Activated naive CD8-positive, alpha-beta T cell treated with anti-CD3 and anti-CD28 coated beads, Interleukin-2, amount 50 U/mL, for 24 hours (primary cell): Measurements from ENCODE around the gene ADAM12.
A peak's percentile ranks its signal among the peaks of the same experiment; 100 is the strongest.

Source experiments
- ATAC-seq: fragments of 150-1000 bp; cut with Tn5 transposase; one replicate; pipeline ENCODE4 v1.10.0; 2021
- DNase-seq: peaks from one replicate; pipeline ENCODE4 v3.0.0; 2021
- H3K27ac Mint-ChIP-seq: one replicate; pipeline ENCODE4 v1.8.0; 2021; ENCODE audit warnings: mild to moderate bottlenecking, mixed read lengths
- H3K27me3 Mint-ChIP-seq: one replicate; pipeline ENCODE4 v1.8.0; 2021; ENCODE audit warnings: mixed read lengths
- H3K36me3 Mint-ChIP-seq: one replicate; pipeline ENCODE4 v1.8.0; 2021; ENCODE audit warnings: low read depth, mixed read lengths
- H3K4me1 Mint-ChIP-seq: one replicate; pipeline ENCODE4 v1.8.0; 2021; ENCODE audit warnings: mixed read lengths
- H3K4me3 Mint-ChIP-seq: one replicate; pipeline ENCODE4 v1.8.0; 2021; ENCODE audit warnings: mild to moderate bottlenecking, moderate library complexity, mixed read lengths
- H3K9me3 Mint-ChIP-seq: one replicate; pipeline ENCODE4 v1.8.0; 2021; ENCODE audit warnings: mixed read lengths

ADAM12 gene

DNA sequence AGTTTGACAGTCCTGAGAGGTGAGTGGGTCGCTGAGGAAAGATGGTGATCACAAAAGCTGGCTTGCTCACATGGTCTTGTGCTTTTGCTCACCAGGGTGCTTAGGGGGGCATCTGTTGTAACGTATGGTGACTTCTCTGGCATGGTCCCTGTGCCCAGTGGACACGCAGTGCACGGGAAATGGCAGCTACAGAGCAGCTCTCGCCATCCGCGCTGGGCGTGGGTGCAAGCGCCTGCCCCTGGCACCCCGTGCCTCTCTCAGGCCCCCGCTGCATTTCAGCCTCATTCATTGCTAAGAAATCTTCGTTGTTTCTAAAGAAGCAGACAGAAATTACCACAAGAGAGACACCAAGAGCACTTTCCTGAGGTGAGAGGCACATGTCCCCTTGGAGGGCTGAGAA, 390.7 kb downstream of the ADAM12 start:
- no peaks in the 10 kb centered on the region for H3K4me1 Mint-ChIP-seq
- no peak overlapping the region for H3K27ac Mint-ChIP-seq
- no peaks in the 10 kb centered on the region for H3K36me3 Mint-ChIP-seq
- DNase-seq (no peak), ATAC-seq (no peak)
- H3K4me3 Mint-ChIP-seq, result no peak overlapping the region
- H3K27me3 Mint-ChIP-seq, result peaks cover 2% of the 10 kb centered on the region
- H3K9me3 Mint-ChIP-seq, result no peaks in the 10 kb centered on the region

DNA sequence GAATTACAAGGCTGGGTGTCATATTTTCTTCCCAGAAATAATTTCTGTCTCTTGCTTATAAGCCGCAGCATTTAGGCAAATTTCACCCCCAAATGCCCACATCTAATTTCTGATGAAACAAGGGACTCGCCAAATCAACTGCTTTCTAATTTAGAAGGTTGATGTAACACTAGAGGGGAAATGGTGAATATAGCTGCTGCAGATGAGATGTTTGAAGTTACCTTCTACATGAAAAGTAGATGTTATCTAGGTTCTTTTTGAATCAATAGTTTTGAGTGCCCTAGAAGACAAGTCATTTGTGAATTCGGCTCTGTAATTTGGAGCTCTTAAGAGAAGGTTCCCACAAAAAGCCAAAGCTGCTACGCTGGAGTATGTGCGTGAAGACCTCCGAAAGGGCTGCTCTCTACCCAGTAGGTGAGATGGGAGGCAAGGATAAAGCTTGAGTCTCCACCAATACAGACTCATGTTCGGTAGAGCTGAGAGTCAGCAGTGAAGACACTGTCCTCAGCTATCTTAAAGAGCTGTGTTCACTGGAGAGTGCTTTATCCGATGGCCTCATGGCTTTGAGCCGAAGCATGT, 392.5 kb downstream of the ADAM12 start:
- Mint-ChIP-seq H3K4me1 (no peaks in the 10 kb centered on the region), H3K9me3 (no peaks in the 10 kb centered on the region), H3K4me3 (no peak overlapping the region), H3K27ac (no peak overlapping the region), H3K27me3 (peaks cover 2% of the 10 kb centered on the region), H3K36me3 (no peaks in the 10 kb centered on the region)
- ATAC-seq (no peak), DNase-seq (no peak)

DNA sequence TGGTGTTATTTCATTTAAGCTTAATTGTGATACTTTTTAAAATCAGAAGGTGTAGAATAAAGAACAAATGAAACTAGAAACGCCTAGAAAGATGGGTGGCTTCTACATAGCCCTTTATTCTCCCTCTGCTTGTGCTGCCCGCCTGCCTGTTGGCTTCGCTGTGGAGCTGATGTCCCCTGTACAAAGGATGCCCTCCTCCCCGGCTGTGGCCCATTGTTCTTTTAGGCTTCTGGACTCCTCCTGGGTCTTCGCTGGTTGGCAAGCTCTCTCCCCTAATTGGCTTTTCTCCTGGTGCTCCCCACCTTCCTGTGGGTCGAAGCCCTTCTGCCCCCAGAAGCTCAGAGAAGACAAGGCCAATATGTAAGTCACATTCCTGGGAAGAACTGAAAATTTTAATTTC, 393.7 kb downstream of the ADAM12 start:
- H3K4me1 Mint-ChIP-seq, result no peaks in the 10 kb centered on the region
- no peaks in the 10 kb centered on the region for H3K9me3 Mint-ChIP-seq
- DNase-seq (no peak), ATAC-seq (no peak)
- H3K36me3 Mint-ChIP-seq, result no peaks in the 10 kb centered on the region
- no peak overlapping the region for H3K27ac Mint-ChIP-seq
- no peak overlapping the region for H3K4me3 Mint-ChIP-seq
- peaks cover 2% of the 10 kb centered on the region for H3K27me3 Mint-ChIP-seq

DNA sequence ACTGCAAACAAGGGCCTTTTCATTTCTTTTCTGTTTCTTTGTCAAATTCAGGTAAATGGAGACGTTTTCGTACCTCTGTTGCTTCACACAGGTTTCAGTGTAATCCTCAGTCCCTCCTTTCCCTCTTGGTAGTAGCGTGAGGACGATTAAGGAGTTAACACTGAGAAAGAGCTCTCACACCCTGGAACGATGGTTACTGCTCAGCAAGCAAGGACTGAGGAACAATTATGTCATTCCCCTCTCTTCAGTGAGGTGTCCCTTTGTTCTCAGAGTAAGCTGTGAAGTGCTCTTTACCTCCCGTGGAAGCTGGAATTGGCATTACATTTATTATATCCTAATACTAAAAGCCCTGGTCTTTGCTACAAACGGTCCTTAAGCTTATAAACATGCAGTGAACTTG, 396.0 kb downstream of the ADAM12 start:
- no peak for ATAC-seq
- Mint-ChIP-seq H3K9me3 (no peaks in the 10 kb centered on the region), H3K27me3 (peaks cover under 1% of the 10 kb centered on the region), H3K4me3 (no peak overlapping the region), H3K36me3 (no peaks in the 10 kb centered on the region), H3K27ac (no peak overlapping the region), H3K4me1 (no peaks in the 10 kb centered on the region)
- no peak for DNase-seq

DNA sequence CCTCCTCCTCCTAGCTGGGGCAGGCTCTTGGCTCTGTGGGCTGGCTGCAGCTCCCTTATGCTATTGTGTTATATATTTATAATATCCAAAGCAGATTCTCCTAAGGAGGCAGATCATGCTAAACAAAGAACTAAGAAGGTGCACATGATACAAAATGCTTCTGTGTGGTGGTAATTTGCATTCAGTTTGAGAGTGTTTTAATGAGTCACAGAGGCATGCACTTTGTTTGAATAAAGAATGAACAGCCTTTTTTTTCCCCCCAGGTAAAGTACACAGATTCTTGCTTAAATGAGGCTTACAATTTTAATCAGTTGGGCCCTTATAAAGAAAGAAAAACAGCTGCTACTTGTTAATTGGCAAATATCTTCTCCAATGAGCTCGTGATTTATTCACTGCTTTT, 396.9 kb downstream of the ADAM12 start:
- no peak overlapping the region for H3K27ac Mint-ChIP-seq
- no peaks in the 10 kb centered on the region for H3K9me3 Mint-ChIP-seq
- no peaks in the 10 kb centered on the region for H3K4me1 Mint-ChIP-seq
- H3K4me3 Mint-ChIP-seq, result no peak overlapping the region
- ATAC-seq (no peak), DNase-seq (no peak)
- H3K27me3 Mint-ChIP-seq, result no peaks in the 10 kb centered on the region
- no peaks in the 10 kb centered on the region for H3K36me3 Mint-ChIP-seq

DNA sequence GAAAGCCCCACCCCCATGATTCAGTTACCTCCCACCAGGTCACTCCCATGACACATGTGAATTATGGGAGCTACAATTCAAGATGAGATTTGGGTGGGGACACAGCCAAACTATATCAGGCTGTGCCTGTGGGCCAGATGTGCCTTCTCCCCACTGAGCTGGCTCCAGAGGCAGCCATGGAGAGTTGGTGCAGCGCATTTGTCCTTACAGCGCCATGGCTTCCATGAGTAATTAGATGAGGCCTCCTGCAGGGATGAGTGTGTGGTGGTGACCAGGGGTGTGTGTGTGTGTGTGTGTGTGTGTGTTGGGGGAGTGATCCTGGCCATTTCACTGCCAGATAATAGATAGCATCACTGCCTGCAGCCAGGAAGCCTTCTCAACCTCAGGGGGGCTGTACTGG, 397.3 kb downstream of the ADAM12 start:
- H3K4me3 Mint-ChIP-seq, result no peak overlapping the region
- H3K9me3 Mint-ChIP-seq, result no peaks in the 10 kb centered on the region
- H3K27me3 Mint-ChIP-seq, result no peaks in the 10 kb centered on the region
- no peaks in the 10 kb centered on the region for H3K36me3 Mint-ChIP-seq
- ATAC-seq (no peak), DNase-seq (no peak)
- H3K27ac Mint-ChIP-seq, result no peak overlapping the region
- H3K4me1 Mint-ChIP-seq, result no peaks in the 10 kb centered on the region

DNA sequence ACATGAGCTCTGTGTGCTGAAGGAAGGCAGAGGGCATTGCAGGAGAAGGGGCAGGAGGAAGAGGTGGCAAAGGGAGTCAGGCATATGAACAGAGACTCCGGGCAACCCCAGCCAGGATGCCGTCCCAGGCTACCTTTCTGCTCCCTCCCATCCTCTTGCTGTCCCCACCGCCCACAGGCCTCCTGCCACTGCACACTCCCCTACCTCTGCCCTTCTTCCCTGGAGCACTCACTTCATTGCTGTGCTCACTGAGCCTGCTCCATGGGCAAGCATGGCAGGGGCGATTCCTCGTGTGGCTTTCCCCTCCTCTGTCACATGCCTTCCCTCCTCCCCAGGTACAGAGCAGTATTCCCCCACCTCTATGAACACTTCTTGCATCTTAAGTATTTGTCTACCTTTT, 398.5 kb downstream of the ADAM12 start:
- H3K4me3 Mint-ChIP-seq, result no peak overlapping the region
- no peaks in the 10 kb centered on the region for H3K36me3 Mint-ChIP-seq
- H3K27me3 Mint-ChIP-seq, result no peaks in the 10 kb centered on the region
- DNase-seq (no peak), ATAC-seq (no peak)
- no peak overlapping the region for H3K27ac Mint-ChIP-seq
- no peaks in the 10 kb centered on the region for H3K9me3 Mint-ChIP-seq
- H3K4me1 Mint-ChIP-seq, result no peaks in the 10 kb centered on the region

DNA sequence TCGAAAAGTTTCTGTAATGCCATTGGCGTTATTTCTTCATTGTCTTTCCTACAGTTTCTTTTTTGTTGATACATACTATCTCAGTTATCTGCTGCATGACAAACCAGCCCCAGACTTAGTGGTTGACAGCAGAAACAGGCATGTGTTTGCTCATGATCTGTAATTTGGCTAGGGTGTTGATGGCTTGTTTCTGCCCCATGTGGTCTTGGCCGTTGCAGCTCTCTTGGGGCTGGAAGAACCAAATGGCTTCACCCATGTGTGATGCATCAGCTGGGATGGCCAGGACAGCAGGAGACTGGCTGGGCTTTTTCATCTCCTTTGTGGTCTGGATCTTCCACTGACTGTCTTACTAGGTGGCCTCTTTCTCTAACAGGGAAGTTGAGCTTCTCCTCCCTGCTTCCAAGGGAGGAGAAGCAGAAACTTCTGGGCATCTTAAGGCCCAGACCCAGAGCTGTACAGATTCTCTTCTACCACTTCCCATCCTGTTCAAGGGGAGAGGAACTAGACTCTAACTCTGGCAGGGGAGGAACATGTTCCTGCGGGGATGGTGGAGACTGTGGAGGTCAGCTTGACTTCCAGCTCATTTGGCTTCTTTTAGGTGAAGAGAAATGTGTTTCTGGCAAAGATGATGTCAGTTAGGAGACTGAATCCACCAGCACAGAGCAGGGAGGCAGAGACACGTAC, 402.6 kb downstream of the ADAM12 start:
- no peak for DNase-seq
- Mint-ChIP-seq H3K36me3 (no peaks in the 10 kb centered on the region), H3K27ac (no peak overlapping the region), H3K9me3 (no peaks in the 10 kb centered on the region), H3K27me3 (no peaks in the 10 kb centered on the region), H3K4me1 (no peaks in the 10 kb centered on the region), H3K4me3 (no peak overlapping the region)
- ATAC-seq, result no peak

DNA sequence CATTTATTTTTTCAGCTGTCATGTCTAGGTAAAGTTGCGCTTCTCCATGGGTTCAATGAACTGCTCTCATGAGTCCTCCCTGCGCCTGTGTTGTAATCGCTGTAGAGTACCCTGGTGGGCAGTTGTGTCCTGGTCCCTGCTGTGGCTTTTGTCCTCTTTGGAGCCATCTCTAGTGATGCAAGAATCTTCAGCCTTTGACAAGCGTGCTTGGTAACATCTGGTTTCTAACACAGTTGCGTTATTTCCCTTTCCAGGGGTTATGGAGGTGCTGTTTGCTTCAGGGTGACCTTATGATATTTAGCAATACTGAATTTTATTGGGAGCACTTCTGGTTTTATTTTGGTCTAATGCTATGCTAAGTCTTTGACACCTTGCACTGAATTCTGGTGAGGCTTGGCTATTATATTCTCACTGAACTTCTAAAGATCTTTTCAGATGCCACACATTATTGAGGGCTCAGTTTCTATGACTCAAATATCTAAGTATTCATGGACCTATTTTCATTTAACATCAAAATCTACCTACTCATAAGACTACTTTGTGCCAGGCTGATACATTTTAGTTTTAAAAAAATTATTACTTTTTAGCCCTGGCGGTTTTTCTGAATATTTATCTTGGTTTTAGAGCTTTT, 403.3 kb downstream of the ADAM12 start:
- Mint-ChIP-seq H3K27me3 (no peaks in the 10 kb centered on the region), H3K4me1 (no peaks in the 10 kb centered on the region), H3K36me3 (no peaks in the 10 kb centered on the region), H3K4me3 (no peak overlapping the region), H3K9me3 (no peaks in the 10 kb centered on the region), H3K27ac (no peak overlapping the region)
- no peak for DNase-seq
- ATAC-seq, result no peak

DNA sequence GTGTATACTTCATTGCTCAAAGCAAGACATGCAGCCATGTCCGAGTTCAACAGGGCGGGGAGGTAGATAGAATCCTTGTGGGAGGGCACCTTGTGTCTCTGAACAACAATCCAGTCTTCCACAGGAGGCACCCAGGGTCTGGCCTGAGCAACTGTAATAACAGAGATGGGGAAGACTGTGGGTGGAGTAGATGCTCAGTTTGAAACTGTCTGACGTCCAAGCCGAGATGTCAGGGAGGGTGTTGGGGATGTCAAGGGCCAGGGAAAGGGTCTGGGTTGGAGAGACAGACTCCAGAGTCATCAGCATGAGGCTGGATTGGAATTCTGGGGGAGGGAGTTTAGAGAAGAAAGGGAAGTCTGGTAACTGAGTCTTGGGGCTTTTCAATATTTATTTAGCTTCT, 403.9 kb downstream of the ADAM12 start:
- Mint-ChIP-seq H3K27me3 (no peaks in the 10 kb centered on the region), H3K36me3 (no peaks in the 10 kb centered on the region), H3K4me1 (no peaks in the 10 kb centered on the region), H3K27ac (no peak overlapping the region), H3K9me3 (no peaks in the 10 kb centered on the region), H3K4me3 (no peak overlapping the region)
- DNase-seq (no peak), ATAC-seq (no peak)

DNA sequence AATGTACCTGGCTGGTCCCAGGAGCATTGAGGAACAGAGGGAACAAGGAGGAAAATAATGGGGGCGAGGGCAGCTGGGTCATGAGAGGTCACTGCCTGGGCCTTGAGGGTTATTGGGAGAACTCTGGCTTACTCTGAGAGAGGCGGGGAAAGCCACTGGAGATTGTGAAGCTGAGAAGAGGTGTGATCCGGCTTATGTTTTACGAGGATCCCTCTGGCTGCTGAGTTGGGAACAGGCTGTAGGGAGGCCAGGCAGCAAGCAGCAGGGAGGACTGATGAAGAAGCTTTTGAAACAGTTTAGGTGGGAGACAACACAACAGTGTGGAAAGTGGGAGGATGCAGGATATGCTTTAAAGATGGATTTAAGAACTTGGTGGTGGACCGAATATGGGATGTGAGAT, 404.6 kb downstream of the ADAM12 start:
- DNase-seq, result no peak
- Mint-ChIP-seq H3K4me1 (no peaks in the 10 kb centered on the region), H3K27ac (no peak overlapping the region), H3K36me3 (no peaks in the 10 kb centered on the region), H3K27me3 (no peaks in the 10 kb centered on the region), H3K9me3 (no peaks in the 10 kb centered on the region), H3K4me3 (no peak overlapping the region)
- no peak for ATAC-seq

DNA sequence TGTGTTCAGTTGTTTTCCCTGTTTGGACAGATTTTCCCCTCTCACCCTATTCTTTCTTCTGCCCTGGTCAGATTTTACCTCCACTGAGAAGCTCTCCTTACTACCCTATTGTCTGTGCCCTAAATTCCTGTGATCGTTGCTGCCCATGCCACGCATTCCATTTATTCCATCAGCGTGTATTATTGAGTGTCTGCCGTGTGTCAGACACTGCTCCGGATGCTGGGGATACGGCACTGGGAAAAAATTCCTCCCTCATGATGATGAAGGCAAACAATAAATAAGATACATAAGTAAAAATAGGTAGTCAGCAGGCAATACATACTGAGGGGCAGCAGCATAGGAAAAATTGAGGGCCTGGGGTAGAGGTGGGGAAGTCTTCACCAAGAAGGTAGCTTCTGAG, 405.1 kb downstream of the ADAM12 start:
- no peak for ATAC-seq
- Mint-ChIP-seq H3K36me3 (no peaks in the 10 kb centered on the region), H3K27me3 (no peaks in the 10 kb centered on the region), H3K4me3 (no peak overlapping the region), H3K27ac (no peak overlapping the region), H3K9me3 (no peaks in the 10 kb centered on the region), H3K4me1 (no peaks in the 10 kb centered on the region)
- no peak for DNase-seq

DNA sequence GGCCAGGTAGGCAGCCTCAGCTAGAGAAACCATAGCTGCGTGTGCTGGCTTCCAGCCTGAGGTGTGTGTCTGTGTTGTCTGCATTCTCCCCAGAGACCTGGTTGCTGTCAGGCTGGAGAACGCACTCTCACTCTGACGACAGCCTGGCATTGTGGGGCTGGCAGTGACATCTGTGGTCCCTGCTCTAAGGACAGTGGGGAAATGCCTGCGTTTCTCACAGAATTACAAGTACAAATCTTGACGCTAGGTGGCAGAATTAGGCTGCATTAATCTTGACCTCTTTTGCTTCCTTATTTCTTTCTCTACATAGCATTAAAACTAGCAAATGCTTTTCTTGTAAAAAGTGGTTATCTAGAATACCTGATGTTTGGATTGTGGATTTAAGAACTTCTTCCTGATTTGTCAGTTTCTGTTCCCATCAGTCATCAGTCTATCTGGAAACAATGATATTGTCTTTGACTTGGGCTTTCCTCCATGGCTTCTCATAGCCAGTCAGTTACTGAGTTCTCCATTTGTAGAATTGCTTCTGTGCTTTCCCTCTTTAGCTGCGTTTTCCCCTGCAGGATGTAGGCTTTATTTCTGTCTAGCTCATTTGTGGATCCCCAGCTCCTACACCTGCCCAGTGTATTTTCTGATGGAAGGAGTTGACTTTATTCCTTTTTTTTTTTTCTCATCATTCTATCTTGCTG, 405.9 kb downstream of the ADAM12 start:
- Mint-ChIP-seq H3K36me3 (no peaks in the 10 kb centered on the region), H3K4me3 (no peak overlapping the region), H3K4me1 (no peaks in the 10 kb centered on the region), H3K9me3 (no peaks in the 10 kb centered on the region), H3K27ac (no peak overlapping the region), H3K27me3 (no peaks in the 10 kb centered on the region)
- ATAC-seq (peak; percentile 40), DNase-seq (peak; percentile 16)

DNA sequence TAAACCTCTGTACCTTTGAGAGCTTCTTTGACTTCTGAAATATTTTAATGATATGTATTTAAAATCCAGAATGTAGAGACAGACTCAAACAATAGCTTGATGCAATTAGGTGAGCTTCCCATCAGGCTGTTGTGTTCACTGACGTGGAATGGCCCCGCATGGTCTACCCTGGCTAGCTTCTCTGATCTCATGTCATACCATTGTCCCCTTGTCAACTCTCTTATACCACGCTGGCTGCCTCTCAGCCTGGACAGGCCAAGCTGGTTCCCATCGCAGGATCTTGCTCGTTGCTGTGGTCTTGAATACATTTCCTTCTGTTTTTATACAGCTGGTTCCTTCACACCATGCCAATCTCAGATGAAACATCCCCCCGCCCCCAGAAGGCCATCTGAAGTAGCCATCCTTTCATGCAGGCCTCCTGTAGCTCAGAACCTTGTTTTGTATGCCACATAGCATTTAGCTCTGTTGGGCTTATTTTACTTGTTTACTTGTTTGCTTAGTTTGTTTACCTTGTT, 407.7 kb downstream of the ADAM12 start:
- no peaks in the 10 kb centered on the region for H3K9me3 Mint-ChIP-seq
- H3K4me3 Mint-ChIP-seq, result no peak overlapping the region
- DNase-seq, result no peak
- H3K27me3 Mint-ChIP-seq, result peaks cover 2% of the 10 kb centered on the region
- H3K27ac Mint-ChIP-seq, result no peak overlapping the region
- H3K36me3 Mint-ChIP-seq, result no peaks in the 10 kb centered on the region
- no peak for ATAC-seq
- H3K4me1 Mint-ChIP-seq, result no peaks in the 10 kb centered on the region

DNA sequence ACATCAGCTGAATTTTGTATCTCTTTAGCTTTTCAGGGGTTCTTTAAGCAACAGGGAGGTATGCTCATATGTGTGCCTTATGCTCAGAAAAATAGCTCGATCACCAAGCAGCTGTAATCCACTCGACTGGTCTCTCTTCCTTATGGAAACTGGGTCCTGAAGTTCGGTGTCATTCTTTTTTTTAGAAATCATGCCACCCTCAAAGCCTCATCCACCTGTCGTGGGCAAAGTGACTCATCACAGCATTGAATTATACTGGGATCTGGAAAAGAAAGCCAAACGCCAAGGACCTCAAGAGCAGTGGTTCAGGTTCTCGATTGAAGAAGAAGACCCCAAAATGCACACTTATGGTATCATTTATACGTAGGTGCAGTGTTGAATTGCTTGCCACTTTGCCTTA, 408.3 kb downstream of the ADAM12 start:
- no peak overlapping the region for H3K4me3 Mint-ChIP-seq
- DNase-seq (no peak), ATAC-seq (no peak)
- H3K36me3 Mint-ChIP-seq, result no peaks in the 10 kb centered on the region
- H3K27ac Mint-ChIP-seq, result no peak overlapping the region
- peaks cover 2% of the 10 kb centered on the region for H3K27me3 Mint-ChIP-seq
- H3K4me1 Mint-ChIP-seq, result no peaks in the 10 kb centered on the region
- H3K9me3 Mint-ChIP-seq, result no peaks in the 10 kb centered on the region
